LNCaP clone FGC (cell line): ENCODE results near the gene NUP205.

Experiments
- DNase-seq: peaks from one replicate; pipeline ENCODE4 v3.0.0-alpha.2; 2011; ENCODE audit warnings: low read depth
- H3K4me3 ChIP-seq: 2 replicates; pipeline ENCODE4 v1.5.1; 2011; ENCODE audit warnings: mild to moderate bottlenecking, low read depth, low read length, control low read depth
- CTCF ChIP-seq: IDR thresholded peaks from 2 replicates; pipeline ENCODE4 v1.5.1; 2012; ENCODE audit warnings: mild to moderate bottlenecking; ENCODE audit not compliant: control insufficient read depth, insufficient read depth; ENCODE audit errors: extremely low read depth

The NUP205 gene

DNA sequence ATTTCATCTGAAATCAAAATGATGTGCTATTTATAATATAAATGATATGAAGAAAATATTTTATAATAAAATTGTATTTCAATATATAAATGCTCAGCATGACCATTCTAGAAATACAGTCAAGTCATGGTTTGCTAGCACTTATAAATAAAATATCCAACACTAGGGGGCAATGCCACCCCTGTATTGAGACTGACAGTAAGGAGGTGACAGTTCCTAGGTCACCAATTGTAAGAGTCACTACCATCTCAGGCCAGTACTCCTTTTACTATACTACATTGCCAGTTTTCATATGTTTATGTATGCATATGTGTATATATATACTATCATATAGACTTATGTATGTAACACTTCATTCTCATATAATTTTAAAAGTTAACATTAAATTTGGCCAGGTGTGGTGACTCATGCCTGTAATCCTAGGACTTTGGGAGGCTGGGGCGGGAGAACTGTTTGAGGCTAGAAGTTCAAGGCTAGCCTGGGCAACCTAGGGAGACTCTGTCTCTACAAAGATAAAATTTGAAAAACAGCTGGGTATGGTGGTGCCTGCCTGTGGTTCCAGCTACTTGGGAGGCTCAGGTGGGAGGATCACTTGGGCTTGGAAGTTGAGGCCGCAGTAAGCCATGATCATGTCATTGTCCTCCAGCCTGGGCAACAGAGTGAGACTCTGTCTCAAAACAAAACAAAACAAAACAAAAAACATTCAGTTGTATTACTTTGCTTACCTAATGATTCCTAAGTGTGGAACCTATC is 45.4 kb upstream of the NUP205 start:
- H3K4me3 ChIP-seq = no peak overlapping the region
- peak; percentile 43 for DNase-seq
- peak; percentile 59 for TF ChIP-seq CTCF

DNA sequence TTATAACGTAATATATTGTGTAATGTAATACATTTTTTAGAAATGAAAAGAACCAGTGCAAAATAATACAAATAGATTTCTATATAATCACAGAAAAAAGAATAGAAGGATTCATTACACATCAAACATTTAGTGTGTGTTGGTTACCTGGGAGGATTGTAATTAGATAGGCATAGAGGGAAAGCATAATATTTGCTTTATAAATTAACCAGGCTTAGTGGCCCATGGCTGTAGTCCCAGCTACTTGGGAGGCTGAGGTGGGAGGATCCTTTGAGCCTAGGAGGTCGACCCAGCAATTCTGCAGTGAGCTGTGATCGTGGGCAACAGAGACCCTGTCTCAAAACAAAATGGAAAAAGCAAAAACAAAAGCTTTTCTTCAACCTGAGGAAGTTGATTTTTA is 42.9 kb upstream of the NUP205 start:
- no peak overlapping the region for H3K4me3 ChIP-seq
- TF ChIP-seq CTCF = no peak
- no peak for DNase-seq

DNA sequence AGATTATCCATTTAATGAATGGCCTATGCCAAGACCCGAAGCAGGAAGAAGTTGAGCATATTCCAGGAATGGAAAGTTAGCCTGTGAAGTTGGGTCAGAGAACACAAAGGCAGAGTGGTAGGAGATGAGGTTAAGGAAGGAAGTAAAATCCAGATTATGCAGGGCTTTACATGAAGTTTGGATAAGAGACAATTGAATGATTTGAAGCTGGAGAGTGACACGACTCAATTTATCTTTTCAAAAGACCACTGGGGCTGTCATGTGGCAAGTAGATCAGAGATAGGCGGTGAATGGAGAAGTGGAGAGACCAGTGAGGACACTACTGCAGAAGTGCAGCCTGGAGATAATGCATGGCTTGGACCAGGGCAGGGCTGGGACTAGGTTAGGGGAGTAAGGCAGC is 40.7 kb upstream of the NUP205 start:
- no peak for DNase-seq
- H3K4me3 ChIP-seq = no peak overlapping the region
- no peak for TF ChIP-seq CTCF

DNA sequence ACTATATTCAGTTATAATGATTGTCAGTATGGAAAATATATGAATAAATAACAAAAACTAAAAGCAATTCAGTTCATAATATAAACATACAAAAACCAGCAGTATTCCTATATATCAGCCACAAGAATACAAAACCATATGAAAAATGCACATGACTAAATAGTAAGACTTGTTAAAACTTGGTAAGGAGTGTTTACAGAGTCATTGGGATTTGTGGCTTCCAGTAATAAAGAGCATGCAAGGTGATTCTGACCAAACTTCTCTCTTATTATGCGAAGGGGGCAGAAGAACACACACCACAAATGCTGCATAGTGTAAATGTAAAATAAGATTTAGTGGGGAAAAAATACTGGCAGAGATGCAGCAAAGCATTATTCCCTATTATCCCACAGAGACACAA is 39.0 kb upstream of the NUP205 start:
- no peak for TF ChIP-seq CTCF
- no peak for DNase-seq
- H3K4me3 ChIP-seq = no peak overlapping the region

- no peak for DNase-seq
- no peak overlapping the region for H3K4me3 ChIP-seq
- TF ChIP-seq CTCF = no peak
Measured at GRCh38 chr7:135519233-135519688, 38.5 kb upstream of the NUP205 start.

DNA sequence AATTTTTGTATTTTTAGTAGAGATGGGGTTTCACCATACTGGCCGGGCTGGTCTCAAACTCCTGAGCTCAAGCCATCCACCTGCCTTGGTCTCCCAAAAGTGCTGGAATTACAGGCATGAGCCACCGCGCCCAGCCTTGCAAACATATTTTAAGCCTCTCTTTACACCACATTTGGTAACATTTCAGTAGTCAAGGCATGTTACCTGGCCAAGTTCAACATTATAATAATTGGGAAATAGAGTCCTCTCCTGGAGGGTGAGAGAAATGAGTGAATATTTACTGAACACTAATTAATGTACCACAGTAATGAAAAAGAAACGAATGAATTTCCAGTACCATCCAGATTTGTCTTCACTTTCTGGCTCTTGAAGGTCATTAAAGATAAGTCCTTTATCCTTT is 37.8 kb upstream of the NUP205 start:
- H3K4me3 ChIP-seq = no peak overlapping the region
- DNase-seq = no peak
- TF ChIP-seq CTCF = 0 out of 2 replicates have a peak, but pooled peaks have one; percentile 15

GRCh38 chr7:135522509-135522908 is 35.2 kb upstream of the NUP205 start:
- no peak overlapping the region for H3K4me3 ChIP-seq
- no peak for DNase-seq
- no peak for TF ChIP-seq CTCF
